ENCODE results near the gene HELT. TPM values are rescaled to one million over a fixed set of nuclear protein-coding genes. Genes with fewer than 3 reads are reported as not detected.
"Not testable (repeated sequence)": the region's sequence is repeated elsewhere in the genome, so short reads cannot be mapped to it uniquely, and the experiment has no call there.

HELT gene
- total RNA-seq (2021; fragmentation: NEBNext Ultra II Directional; extraction: Animal tissue kit (Norgen Biotek cat#: 25700)): not detected
- long read RNA-seq: 0 reads

GRCh38 chr4:185017964-185018772 lies at the start of gene HELT:
Gene HELT, plus strand, starts transcription at chr4:185018490. Its CDS starts 439 bp downstream, at chr4:185018929.
- no peak for TF ChIP-seq CTCF (IDR thresholded peaks at IDR 0.05)
- DNase-seq: no peak
- no peak within 1 kb of the TSS for H3K27ac Mint-ChIP-seq
- H3K27me3 Mint-ChIP-seq (ENCODE audit: insufficient read depth): peaks cover 60% of the 10 kb centered on the region
- peaks cover 17% of the 10 kb centered on the region; the same call in 1 of the 2 replicates for H3K4me1 Mint-ChIP-seq (ENCODE audit: low read depth)
- H3K9me3 Mint-ChIP-seq: no peaks in the 10 kb centered on the region
- no peaks in the 10 kb centered on the region for H3K36me3 Mint-ChIP-seq (ENCODE audit: low read depth)
- H3K4me3 Mint-ChIP-seq: no peak within 1 kb of the TSS

- peaks cover 22% of the 10 kb centered on the region for H3K9me3 Mint-ChIP-seq
- no peak for DNase-seq
- H3K27ac Mint-ChIP-seq: no peak overlapping the region
- no peak for TF ChIP-seq CTCF (IDR thresholded peaks at IDR 0.05)
- peaks cover 5% of the 10 kb centered on the region for H3K36me3 Mint-ChIP-seq (ENCODE audit: low read depth)
- peaks cover 6% of the 10 kb centered on the region for H3K27me3 Mint-ChIP-seq (ENCODE audit: insufficient read depth)
- H3K4me1 Mint-ChIP-seq (ENCODE audit: low read depth): no peaks in the 10 kb centered on the region
- H3K4me3 Mint-ChIP-seq: no peak overlapping the region
Measured at GRCh38 chr4:184968784-184969201, 49.5 kb upstream of the HELT start.

GRCh38 chr4:184969610-184970009 lies 48.7 kb upstream of the HELT start:
- Mint-ChIP-seq H3K27ac (no peak overlapping the region), H3K4me3 (no peak overlapping the region), H3K9me3 (peaks cover 19% of the 10 kb centered on the region), H3K36me3 (ENCODE audit: low read depth) (peaks cover 5% of the 10 kb centered on the region), H3K27me3 (ENCODE audit: insufficient read depth) (peaks cover 6% of the 10 kb centered on the region), H3K4me1 (ENCODE audit: low read depth) (no peaks in the 10 kb centered on the region)
- no peak for DNase-seq
- no peak for TF ChIP-seq CTCF (IDR thresholded peaks at IDR 0.05)

GRCh38 chr4:184972991-184973390 lies 45.3 kb upstream of the HELT start:
- Mint-ChIP-seq H3K4me3 (no peak overlapping the region), H3K36me3 (ENCODE audit: low read depth) (no peaks in the 10 kb centered on the region), H3K27ac (no peak overlapping the region), H3K4me1 (ENCODE audit: low read depth) (no peaks in the 10 kb centered on the region), H3K27me3 (ENCODE audit: insufficient read depth) (peaks cover 6% of the 10 kb centered on the region), H3K9me3 (peaks cover 4% of the 10 kb centered on the region; the same call in 1 of the 2 replicates)
- DNase-seq: no peak
- no peak for TF ChIP-seq CTCF (IDR thresholded peaks at IDR 0.05)

GRCh38 chr4:184976348-184976747 lies 41.9 kb upstream of the HELT start:
- not testable (repeated sequence) for H3K4me3 Mint-ChIP-seq; H3K36me3 Mint-ChIP-seq (ENCODE audit: low read depth); DNase-seq; H3K4me1 Mint-ChIP-seq (ENCODE audit: low read depth); H3K27ac Mint-ChIP-seq; H3K9me3 Mint-ChIP-seq
- peaks cover 18% of the 10 kb centered on the region for H3K27me3 Mint-ChIP-seq (ENCODE audit: insufficient read depth)

GRCh38 chr4:184977747-184978146 lies 40.5 kb upstream of the HELT start:
- H3K4me3 Mint-ChIP-seq: no peak overlapping the region
- no peaks in the 10 kb centered on the region for H3K4me1 Mint-ChIP-seq (ENCODE audit: low read depth)
- peaks cover 20% of the 10 kb centered on the region for H3K27me3 Mint-ChIP-seq (ENCODE audit: insufficient read depth)
- no peaks in the 10 kb centered on the region for H3K36me3 Mint-ChIP-seq (ENCODE audit: low read depth)
- H3K27ac Mint-ChIP-seq: no peak overlapping the region
- no peak for TF ChIP-seq CTCF (IDR thresholded peaks at IDR 0.05)
- no peak for DNase-seq
- H3K9me3 Mint-ChIP-seq: no peaks in the 10 kb centered on the region
